GM18867 (cell line): Measurements from ENCODE around the gene RGS1.

Experiments used
- ATAC-seq: cut with Tn5 transposase; IDR thresholded peaks from one replicate; pipeline ENCODE4 v1.9.1; 2021; ENCODE audit warnings: mild to moderate bottlenecking, moderate library complexity; ENCODE audit not compliant: unreplicated experiment

RGS1 gene

GRCh38 chr1:192610112-192610889, 34.7 kb downstream of the RGS1 start:
- ATAC-seq, result no peak

- ATAC-seq, result peak; percentile 82
These were observed 39.5 kb downstream of the RGS1 start for GRCh38 chr1:192615055-192615454.

- ATAC-seq, result no peak
These were observed 44.6 kb downstream of the RGS1 start for GRCh38 chr1:192620071-192620635.

- ATAC-seq, result peak; percentile 91
These were observed 51.0 kb downstream of the RGS1 start for GRCh38 chr1:192626366-192627179.

- ATAC-seq, result no peak
These were observed 52.3 kb downstream of the RGS1 start for GRCh38 chr1:192627901-192628300.

- ATAC-seq, result no peak
These were observed 53.0 kb downstream of the RGS1 start for GRCh38 chr1:192628396-192629057.

GRCh38 chr1:192629612-192630011, 54.0 kb downstream of the RGS1 start:
- no peak for ATAC-seq
